Stimulated activated CD4-positive, alpha-beta T cell treated with anti-CD3 and anti-CD28 coated beads, Interleukin-12 subunit alpha, Interleukin-12 subunit beta, amount 100 ng/mL, for 48 hours (primary cell): ENCODE measurements around the gene SDC3.
"Not testable (repeated sequence)": the region's sequence is repeated elsewhere in the genome, so short reads cannot be mapped to it uniquely, and the experiment has no call there.

Experiments
- DNase-seq, 3 donors: peaks; one replicate each; pipeline ENCODE4 v3.0.0-alpha.2; 2020; ENCODE audit warnings: low read depth in 2 of 3, low spot score in 1 of 3

Gene SDC3

GRCh38 chr1:30877205-30877912 lies 31.2 kb downstream of the SDC3 start:
- DNase-seq = no peak

GRCh38 chr1:30876451-30877204 lies 31.9 kb downstream of the SDC3 start:
- DNase-seq = no peak

GRCh38 chr1:30875916-30876315 lies 32.6 kb downstream of the SDC3 start:
- DNase-seq = no peak

- no peak for DNase-seq
Measured at GRCh38 chr1:30875197-30875596, 33.4 kb downstream of the SDC3 start.

GRCh38 chr1:30874176-30874575 lies 34.4 kb downstream of the SDC3 start:
- no peak for DNase-seq

GRCh38 chr1:30872948-30873263 lies 35.7 kb downstream of the SDC3 start:
- no peak for DNase-seq

- no peak for DNase-seq
Measured at GRCh38 chr1:30872033-30872947, 36.3 kb downstream of the SDC3 start.

- no peak for DNase-seq
Measured at GRCh38 chr1:30871276-30871871, 37.2 kb downstream of the SDC3 start.

GRCh38 chr1:30870656-30871055 lies 37.9 kb downstream of the SDC3 start:
- no peak for DNase-seq

- no peak for DNase-seq
Measured at GRCh38 chr1:30870035-30870434, 38.5 kb downstream of the SDC3 start.

GRCh38 chr1:30868833-30869435 lies 39.6 kb downstream of the SDC3 start:
- peak in 2 of 3 donors; percentile 3 to 26 for DNase-seq

GRCh38 chr1:30868057-30868456 lies 40.5 kb downstream of the SDC3 start:
- DNase-seq = not testable (repeated sequence)

GRCh38 chr1:30867537-30867936 lies 41.0 kb downstream of the SDC3 start:
- no peak for DNase-seq

GRCh38 chr1:30866594-30866993 lies 42.0 kb downstream of the SDC3 start:
- no peak for DNase-seq

- DNase-seq = no peak
Measured at GRCh38 chr1:30864681-30865080, 43.9 kb downstream of the SDC3 start.

- no peak for DNase-seq
Measured at GRCh38 chr1:30863858-30864604, 44.5 kb downstream of the SDC3 start.

- no peak for DNase-seq
Measured at GRCh38 chr1:30860320-30860652, 48.3 kb downstream of the SDC3 start.

GRCh38 chr1:30857964-30858363 lies 50.6 kb downstream of the SDC3 start:
- DNase-seq = no peak

GRCh38 chr1:30857062-30857461 lies 51.5 kb downstream of the SDC3 start:
- no peak for DNase-seq

GRCh38 chr1:30856260-30856790 lies 52.2 kb downstream of the SDC3 start:
- no peak for DNase-seq
